IPS-20b (cell line): ENCODE measurements around the gene SNX7.

Source experiments
- H3K27ac ChIP-seq: one replicate; pipeline ENCODE4 v1.5.1; 2013; ENCODE audit warnings: low read length
- H3K27me3 ChIP-seq: 2 replicates; pipeline ENCODE4 v1.6.1; 2013; ENCODE audit warnings: mild to moderate bottlenecking, low read length, inconsistent platforms; ENCODE audit not compliant: insufficient read depth
- H3K36me3 ChIP-seq: 2 replicates; pipeline ENCODE4 v1.6.1; 2013; ENCODE audit warnings: low read depth, mild to moderate bottlenecking, inconsistent platforms, low read length, moderate library complexity; ENCODE audit not compliant: insufficient read depth
- H3K4me1 ChIP-seq: 2 replicates; pipeline ENCODE4 v1.6.1; 2013; ENCODE audit warnings: mild to moderate bottlenecking, control low read depth, inconsistent platforms, low read length, moderate library complexity; ENCODE audit not compliant: insufficient read depth
- H3K4me3 ChIP-seq: 2 replicates; pipeline ENCODE4 v1.5.1; 2013; ENCODE audit warnings: mild to moderate bottlenecking, low read length, inconsistent platforms
- H3K9ac ChIP-seq: 2 replicates; pipeline ENCODE4 v1.6.1; 2013; ENCODE audit warnings: low read depth, mild to moderate bottlenecking, inconsistent platforms, low read length, moderate library complexity
- H3K9me3 ChIP-seq: 2 replicates; pipeline ENCODE4 v1.6.1; 2013; ENCODE audit warnings: mild to moderate bottlenecking, low read depth, low read length, inconsistent platforms; ENCODE audit not compliant: insufficient read depth

SNX7 gene

DNA sequence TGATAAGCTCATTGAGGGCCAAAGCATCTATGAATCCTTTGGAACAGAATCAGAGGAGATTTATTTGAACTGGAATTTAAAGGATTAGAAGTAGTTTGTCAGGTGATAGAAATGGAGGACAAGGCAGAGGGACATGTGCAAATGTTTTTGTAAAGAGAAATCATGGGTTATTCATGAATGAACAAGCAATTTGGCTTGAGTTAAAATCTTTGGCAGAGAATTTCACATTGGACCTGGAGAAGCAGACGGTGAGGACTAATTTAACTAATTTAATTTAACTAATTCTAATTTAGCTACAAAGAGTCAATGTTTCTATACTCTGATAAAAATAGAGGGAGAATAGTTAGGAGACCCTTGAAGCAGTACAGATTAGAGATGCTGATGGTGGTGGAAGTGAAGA, 36.3 kb downstream of the SNX7 start:
- no peak overlapping the region for H3K4me3 ChIP-seq
- H3K9me3 ChIP-seq, result no peaks in the 10 kb centered on the region
- H3K27me3 ChIP-seq, result no peaks in the 10 kb centered on the region
- H3K9ac ChIP-seq, result no peak overlapping the region
- H3K27ac ChIP-seq, result no peak overlapping the region
- no peaks in the 10 kb centered on the region for H3K36me3 ChIP-seq
- no peaks in the 10 kb centered on the region for H3K4me1 ChIP-seq

DNA sequence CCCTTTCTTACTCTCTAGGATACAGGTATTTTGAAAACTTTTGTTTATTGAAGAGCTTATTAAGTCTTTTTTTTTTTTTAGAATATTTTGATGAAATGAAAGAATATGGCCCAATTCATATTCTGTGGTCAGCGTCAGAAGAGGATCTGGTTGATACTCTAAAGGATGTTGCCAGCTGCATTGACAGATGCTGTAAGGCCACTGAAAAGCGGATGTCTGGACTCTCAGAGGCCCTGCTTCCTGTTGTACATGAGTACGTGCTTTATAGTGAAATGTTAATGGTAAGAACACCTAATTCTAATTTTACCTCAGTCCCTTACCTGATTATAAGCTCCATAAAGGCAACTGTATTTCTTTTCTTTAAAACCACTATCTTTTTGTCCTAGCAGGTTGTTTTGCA, 37.1 kb downstream of the SNX7 start:
- H3K36me3 ChIP-seq, result no peaks in the 10 kb centered on the region
- no peaks in the 10 kb centered on the region for H3K4me1 ChIP-seq
- H3K9ac ChIP-seq, result no peak overlapping the region
- H3K4me3 ChIP-seq, result no peak overlapping the region
- no peaks in the 10 kb centered on the region for H3K27me3 ChIP-seq
- H3K27ac ChIP-seq, result no peak overlapping the region
- no peaks in the 10 kb centered on the region for H3K9me3 ChIP-seq

DNA sequence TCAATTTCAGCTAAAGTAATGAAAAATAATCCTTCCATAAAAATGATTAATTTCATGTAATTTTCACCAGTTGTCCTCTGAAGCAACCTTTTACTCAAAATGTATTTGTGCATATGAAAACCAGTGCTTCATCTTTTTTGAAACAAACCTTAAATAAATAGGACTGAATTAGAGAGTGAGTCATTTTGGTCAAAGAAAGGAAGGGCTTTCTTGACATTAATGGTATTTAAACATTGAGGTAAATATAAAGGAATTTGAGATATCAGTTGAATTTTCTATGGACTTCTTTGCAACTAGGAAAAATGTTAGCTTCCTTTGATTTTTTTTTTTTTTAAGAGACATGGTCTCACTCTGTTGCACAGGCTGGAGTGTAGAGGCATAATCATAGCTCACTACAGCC, 38.7 kb downstream of the SNX7 start:
- no peak overlapping the region for H3K4me3 ChIP-seq
- H3K27me3 ChIP-seq, result no peaks in the 10 kb centered on the region
- H3K9ac ChIP-seq, result no peak overlapping the region
- no peaks in the 10 kb centered on the region for H3K36me3 ChIP-seq
- no peak overlapping the region for H3K27ac ChIP-seq
- no peaks in the 10 kb centered on the region; the same call in 1 of the 2 replicates for H3K4me1 ChIP-seq
- H3K9me3 ChIP-seq, result no peaks in the 10 kb centered on the region

DNA sequence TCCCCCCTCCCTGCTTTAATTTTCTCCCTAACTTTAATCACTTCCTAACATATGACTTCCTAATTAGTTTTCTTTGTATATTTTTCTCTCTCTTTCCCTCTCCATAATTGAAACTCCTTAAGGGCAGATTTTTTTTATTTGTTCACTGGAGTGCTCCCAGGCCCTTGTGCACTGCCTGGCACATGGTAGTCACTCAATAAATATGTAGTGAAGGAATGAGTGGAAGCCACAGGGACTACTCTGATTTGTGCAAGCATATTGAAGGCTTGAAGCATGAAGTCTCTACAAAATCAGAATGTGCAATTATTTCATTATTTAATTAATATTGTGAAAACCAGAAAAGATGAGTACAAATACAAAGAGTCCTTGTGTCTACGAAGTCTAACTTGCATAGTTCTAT, 41.5 kb downstream of the SNX7 start:
- Histone ChIP-seq H3K27ac (no peak overlapping the region), H3K4me1 (no peaks in the 10 kb centered on the region; the same call in 1 of the 2 replicates), H3K9me3 (no peaks in the 10 kb centered on the region), H3K27me3 (no peaks in the 10 kb centered on the region), H3K36me3 (no peaks in the 10 kb centered on the region), H3K4me3 (no peak overlapping the region), H3K9ac (no peak overlapping the region)

DNA sequence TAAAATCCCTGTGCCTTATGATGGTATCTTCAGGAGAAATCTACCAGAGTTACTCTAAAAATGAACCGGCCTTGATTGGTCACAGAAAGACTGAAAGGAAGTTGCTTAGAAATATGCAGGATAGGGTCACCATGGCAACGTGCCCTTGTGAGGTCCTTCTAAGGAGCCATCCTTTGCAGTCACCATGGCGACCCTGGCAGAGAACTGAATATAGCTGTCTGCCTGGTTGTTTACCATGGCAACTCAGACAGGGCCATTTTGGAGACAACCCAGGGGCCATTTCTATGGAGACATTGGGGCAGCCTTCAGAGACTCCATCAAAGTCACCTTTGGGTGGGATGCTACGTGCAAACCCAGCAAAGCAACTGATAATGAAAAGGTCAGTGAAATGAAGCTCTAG, 43.0 kb downstream of the SNX7 start:
- H3K9me3 ChIP-seq, result no peaks in the 10 kb centered on the region
- H3K27ac ChIP-seq, result no peak overlapping the region
- no peaks in the 10 kb centered on the region for H3K36me3 ChIP-seq
- H3K4me1 ChIP-seq, result no peaks in the 10 kb centered on the region; the same call in 1 of the 2 replicates
- H3K4me3 ChIP-seq, result no peak overlapping the region
- no peaks in the 10 kb centered on the region for H3K27me3 ChIP-seq
- H3K9ac ChIP-seq, result no peak overlapping the region

DNA sequence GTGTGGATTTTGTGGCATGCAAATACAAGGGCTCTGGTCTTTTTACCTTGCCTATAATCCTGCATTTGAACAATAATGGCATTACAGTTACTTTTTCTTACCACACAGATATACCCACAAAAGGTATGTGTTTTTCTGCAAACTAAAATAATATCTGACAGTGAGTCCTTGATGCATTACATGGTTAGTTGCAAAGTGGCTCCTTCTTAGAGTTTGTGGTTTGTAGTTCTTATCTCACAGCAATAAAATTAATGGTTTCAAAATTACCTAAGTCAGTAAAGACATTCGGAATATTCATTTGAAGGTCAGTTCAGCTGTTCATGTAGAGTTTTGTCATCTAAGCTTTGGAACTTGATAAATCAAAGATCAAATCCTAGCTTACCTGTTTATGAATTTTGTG, 43.5 kb downstream of the SNX7 start:
- H3K9me3 ChIP-seq, result no peaks in the 10 kb centered on the region
- H3K4me3 ChIP-seq, result no peak overlapping the region
- no peak overlapping the region for H3K9ac ChIP-seq
- H3K36me3 ChIP-seq, result no peaks in the 10 kb centered on the region
- H3K27me3 ChIP-seq, result no peaks in the 10 kb centered on the region
- H3K4me1 ChIP-seq, result no peaks in the 10 kb centered on the region; the same call in 1 of the 2 replicates
- H3K27ac ChIP-seq, result no peak overlapping the region

DNA sequence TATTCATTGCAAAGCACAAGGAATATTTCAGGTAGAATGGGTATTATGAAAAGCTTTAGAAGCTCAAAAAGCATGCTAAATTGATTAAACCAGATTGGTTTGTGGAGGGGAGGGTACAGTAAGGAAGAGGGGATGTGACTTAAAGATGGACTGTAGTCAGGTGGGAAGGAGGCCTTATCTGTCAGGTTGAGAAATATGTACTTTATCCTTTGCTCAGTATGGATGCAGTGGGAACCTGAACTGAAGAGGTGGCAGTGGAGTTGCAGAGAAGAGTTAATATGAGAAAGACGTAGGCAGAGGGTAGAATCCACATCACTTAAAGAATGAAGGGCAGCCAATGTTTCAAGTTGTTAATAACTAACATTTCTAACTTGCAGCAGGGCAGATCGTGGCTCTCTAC, 44.1 kb downstream of the SNX7 start:
- H3K9me3 ChIP-seq, result no peaks in the 10 kb centered on the region
- no peaks in the 10 kb centered on the region for H3K27me3 ChIP-seq
- H3K9ac ChIP-seq, result no peak overlapping the region
- no peaks in the 10 kb centered on the region for H3K36me3 ChIP-seq
- no peak overlapping the region for H3K27ac ChIP-seq
- H3K4me3 ChIP-seq, result no peak overlapping the region
- no peaks in the 10 kb centered on the region; the same call in 1 of the 2 replicates for H3K4me1 ChIP-seq

DNA sequence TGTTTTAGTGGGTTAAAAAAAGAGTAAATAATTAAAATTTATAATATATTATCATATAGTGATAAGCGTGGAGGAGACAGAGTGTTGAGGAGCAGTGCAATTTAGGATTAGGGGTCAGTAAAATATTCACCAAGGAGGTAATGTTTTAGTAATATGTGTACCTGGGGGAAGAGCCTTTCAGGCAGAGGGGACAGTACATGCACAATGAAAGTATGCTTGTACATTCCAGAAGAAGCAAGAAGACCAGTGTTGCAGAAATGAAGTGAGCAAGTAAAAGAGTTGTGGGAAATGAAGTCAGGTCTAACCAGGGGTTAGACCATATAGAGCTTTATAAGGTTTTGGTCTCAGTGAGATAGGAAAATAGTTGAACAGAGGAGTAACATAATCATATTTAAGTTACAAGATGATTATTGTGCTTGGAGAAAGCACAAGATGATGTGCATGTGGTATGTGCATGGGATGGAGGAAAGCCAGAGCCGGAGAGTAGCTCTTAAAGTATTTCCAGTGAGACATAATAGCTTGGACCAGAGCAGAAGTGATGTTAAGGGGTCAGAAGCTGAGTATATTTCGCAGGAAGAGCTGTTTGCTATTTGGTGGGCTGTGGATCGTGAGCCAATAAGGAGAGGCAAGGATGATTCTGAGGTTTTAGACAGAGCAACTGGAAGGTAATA, 44.8 kb downstream of the SNX7 start:
- Histone ChIP-seq H3K9me3 (no peaks in the 10 kb centered on the region), H3K27ac (no peak overlapping the region), H3K36me3 (no peaks in the 10 kb centered on the region), H3K4me3 (no peak overlapping the region), H3K27me3 (no peaks in the 10 kb centered on the region), H3K9ac (no peak overlapping the region), H3K4me1 (no peaks in the 10 kb centered on the region; the same call in 1 of the 2 replicates)

DNA sequence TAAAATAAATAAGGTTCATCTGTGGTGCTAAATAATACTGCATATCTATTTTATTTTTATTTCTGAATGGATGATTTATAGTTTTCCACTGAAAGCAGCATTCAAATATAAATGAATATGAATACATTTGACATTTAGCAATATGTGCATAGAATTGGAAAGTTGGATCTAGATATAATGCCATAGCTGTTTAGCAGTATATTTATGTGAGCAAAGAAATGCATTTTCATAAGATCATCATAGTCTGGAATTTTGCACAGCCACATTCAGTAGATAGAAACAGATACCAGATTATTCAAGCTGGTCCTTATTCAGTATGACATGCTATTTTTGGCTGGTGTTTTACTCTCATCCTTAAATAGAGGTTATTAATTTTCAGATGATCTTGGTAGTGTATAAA, 46.0 kb downstream of the SNX7 start:
- Histone ChIP-seq H3K9me3 (no peaks in the 10 kb centered on the region), H3K27ac (no peak overlapping the region), H3K9ac (no peak overlapping the region), H3K27me3 (no peaks in the 10 kb centered on the region), H3K4me1 (no peaks in the 10 kb centered on the region; the same call in 1 of the 2 replicates), H3K36me3 (no peaks in the 10 kb centered on the region), H3K4me3 (no peak overlapping the region)

DNA sequence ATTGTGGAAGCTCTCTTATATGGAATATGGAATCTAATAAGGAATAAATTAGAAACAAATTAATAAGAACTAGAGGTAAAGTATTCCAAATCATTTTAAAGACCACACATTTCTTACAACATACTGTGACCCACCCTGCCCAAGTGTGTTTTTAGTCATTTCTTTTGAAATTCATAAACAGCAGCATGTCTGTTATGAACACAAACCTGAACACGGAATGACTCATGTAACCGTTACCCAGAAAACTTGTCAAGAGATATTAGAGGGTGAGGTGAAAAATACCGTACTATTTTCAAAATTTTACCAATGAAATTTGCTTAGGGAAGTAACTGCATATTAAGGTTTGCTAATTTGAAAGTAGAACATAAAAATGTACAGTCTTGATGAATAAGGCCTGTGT, 48.4 kb downstream of the SNX7 start:
- H3K9me3 ChIP-seq, result no peaks in the 10 kb centered on the region
- H3K4me1 ChIP-seq, result no peaks in the 10 kb centered on the region
- no peaks in the 10 kb centered on the region for H3K36me3 ChIP-seq
- H3K27me3 ChIP-seq, result no peaks in the 10 kb centered on the region
- H3K27ac ChIP-seq, result no peak overlapping the region
- no peak overlapping the region for H3K9ac ChIP-seq
- H3K4me3 ChIP-seq, result no peak overlapping the region

DNA sequence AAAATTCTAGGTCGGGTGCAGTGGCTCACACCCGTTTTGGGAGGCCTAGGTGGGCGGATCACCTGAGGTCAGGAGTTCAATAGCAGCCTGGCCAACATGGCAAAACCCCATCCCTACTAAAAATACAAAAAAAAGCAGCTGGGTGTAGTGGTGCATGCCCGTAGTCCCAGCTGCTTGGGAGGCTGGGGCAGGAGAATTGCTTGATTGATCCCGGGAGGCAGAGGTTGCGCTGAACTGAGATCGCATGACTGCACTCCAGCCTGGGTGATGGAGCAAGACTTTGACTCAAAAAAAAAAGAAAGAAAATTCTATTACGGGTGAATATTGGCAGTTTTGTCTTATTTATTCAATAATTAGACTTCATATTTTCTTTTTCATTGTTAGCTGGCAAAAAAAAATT, 62.1 kb downstream of the SNX7 start:
- Histone ChIP-seq H3K4me3 (no peak overlapping the region), H3K36me3 (no peaks in the 10 kb centered on the region), H3K9ac (no peak overlapping the region), H3K27ac (no peak overlapping the region), H3K27me3 (no peaks in the 10 kb centered on the region), H3K4me1 (peaks cover 2% of the 10 kb centered on the region; the same call in 1 of the 2 replicates), H3K9me3 (no peaks in the 10 kb centered on the region)

DNA sequence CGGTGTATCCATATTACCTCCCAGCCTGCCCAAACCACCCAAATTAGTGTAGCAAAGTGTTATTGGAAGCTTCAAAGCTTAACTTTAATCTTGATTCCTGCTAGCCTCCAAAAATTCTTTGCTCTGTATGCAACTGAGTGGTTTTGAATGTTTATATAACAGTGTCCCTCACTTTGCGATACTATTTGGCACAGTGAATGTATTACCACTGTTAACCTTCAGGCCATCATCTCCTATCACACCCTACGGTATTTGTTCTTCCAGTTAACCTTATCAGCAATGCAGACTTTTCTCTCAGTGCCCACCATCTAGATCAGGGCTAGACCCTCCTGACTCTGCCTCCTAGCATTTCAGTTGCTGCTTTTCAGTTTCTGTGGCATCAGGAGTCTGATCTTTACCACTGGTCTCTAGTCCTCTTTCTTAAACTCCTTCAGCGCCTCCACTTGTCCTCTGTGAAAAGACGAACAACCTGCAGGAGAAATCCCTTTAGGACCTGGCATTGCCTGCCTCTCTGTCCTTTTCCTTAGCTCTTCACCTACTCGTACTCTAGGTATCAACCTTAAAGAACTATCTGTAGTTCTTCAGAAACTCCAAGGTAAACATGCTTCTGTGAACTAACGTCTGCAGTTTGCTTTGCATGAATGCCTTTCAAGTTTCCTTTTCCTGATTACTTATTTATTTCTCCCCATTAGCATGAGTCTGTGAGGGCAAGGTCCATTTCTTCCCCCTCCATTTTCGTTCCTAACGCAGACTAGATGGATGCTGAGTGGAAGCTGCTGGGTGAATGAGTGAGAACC, 71.7 kb downstream of the SNX7 start:
- Histone ChIP-seq H3K9me3 (no peaks in the 10 kb centered on the region), H3K4me3 (no peak overlapping the region), H3K4me1 (no peaks in the 10 kb centered on the region; the same call in 1 of the 2 replicates), H3K9ac (no peak overlapping the region), H3K36me3 (no peaks in the 10 kb centered on the region), H3K27ac (no peak overlapping the region), H3K27me3 (no peaks in the 10 kb centered on the region)
